Activated CD8-positive, alpha-beta memory T cell treated with anti-CD3 and anti-CD28 coated beads, Interleukin-2, amount 50 U/mL, for 24 hours (primary cell): ENCODE data around the gene TRIM29.

ENCODE experiments used
- DNase-seq: peaks from one replicate; pipeline ENCODE4 v3.0.0-alpha.2; 2020; ENCODE audit errors: extremely low read depth

Gene TRIM29

DNA sequence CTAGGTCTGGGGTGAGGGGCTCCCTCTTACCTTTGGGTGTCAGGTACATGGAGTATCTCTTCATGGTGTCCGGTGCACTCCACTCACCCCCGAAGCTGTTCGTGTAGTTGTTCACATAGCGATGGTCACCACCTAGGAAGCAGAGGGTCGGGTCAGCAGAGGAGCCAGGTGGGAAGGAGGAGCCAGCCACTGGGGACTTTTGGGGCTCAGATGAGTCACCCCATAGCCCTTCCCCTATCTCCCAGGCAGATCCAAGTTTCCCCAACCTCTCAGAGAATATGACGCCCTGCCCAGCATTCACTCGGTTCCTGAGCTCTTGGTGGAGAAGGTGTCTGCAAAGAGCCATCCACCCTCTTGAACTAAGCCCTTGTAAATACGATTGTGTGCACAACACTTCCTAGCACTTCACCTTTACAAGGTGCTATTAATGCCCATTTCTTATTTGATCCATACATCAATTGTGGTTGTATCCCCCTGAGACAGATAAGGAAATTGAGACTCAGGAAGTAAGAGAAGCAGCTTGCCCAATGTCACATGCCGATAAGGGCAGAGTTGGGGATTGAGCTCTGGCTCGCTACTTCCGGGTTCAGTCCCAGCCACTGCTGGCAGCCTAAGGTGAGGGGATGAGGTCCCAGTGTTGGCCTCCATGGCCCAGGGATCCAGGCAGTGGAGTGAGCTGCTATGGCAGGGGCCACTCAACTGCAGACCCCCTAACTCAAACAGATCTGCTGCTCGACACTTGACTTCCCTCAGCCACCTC lies 14.8 kb downstream of the TRIM29 start:
- no peak for DNase-seq

GRCh38 chr11:120121914-120122473 lies 15.9 kb downstream of the TRIM29 start:
- no peak for DNase-seq

GRCh38 chr11:120121336-120121735 lies 16.6 kb downstream of the TRIM29 start:
- DNase-seq = no peak

- DNase-seq = no peak
Measured at GRCh38 chr11:120120805-120121335, 17.0 kb downstream of the TRIM29 start.

DNA sequence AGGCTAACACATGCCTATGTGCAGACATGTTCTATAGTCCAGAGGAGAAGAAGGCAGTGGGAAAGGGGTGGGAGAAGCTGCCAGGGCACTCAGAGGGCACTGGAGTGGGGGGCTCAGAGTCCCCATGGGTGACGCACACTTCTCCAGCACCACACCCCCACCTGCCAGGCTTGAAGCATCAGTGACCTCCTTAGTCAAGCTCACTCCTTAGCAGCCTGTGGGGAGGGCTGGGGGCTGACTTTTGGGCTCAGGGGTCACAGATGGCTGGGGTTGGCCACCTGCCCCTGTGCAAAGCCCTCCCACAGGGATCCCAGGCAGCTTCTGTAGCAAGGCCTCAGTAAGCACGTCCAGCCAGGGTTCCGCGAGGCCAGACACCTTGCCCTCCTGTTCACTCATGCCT lies 18.8 kb downstream of the TRIM29 start:
- DNase-seq = no peak

DNA sequence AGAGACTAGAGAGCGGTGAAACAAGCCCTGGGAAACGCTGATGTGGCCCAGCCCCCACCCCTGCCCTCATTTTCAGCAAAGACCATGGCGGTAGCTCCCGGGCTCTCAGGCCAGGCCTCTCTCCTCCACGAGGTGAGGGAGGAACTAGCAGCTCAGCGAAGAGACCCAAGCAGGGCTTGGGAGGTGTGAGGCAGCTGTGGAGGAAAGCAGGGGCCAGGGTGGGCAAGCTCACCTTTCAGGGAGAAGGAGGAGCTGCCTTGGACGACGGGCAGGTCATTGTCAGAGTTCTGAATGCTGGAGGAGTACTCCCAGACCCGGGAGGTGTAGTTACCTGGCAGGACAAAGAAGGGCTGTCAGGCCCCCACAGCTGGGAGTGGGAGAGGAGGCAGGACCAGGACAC lies 19.9 kb downstream of the TRIM29 start:
- DNase-seq = no peak

- DNase-seq = no peak
Measured at GRCh38 chr11:120116966-120117365, 20.9 kb downstream of the TRIM29 start.

DNA sequence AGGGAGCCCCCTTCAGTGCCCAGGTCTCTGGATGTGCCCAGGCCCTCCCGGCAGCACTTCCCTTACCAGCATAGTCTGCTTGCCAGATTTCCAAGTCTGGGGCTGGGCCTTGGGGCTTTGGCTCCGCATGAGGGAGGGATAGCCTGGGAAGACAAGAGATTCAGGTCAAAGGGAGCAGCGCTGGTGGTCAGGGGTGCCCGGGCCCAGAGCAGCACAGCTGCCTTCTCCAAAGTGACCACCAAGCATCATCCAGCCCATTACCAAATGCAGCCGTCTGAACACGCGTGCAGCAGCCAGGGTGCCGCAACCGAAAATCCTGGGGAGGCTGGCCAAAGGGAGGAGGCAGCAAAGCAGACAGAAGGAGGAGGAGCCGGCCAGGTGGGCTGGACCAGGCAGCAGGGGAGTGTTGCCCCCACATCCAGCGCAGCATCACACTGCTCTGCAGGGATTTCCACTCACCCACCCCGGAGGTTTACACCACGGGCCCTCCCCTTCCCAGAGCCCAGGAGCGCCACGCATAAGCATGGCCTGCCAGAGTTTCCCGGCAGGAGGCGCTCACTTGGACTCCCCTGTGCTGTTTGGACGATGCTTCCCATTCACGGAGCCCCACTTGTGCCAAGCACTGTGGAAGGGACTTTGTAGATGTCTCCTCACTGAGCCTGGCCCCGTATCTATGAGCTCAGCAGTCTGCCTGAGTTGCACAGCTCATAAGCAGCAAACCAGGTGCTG lies 22.5 kb downstream of the TRIM29 start:
- DNase-seq = no peak

DNA sequence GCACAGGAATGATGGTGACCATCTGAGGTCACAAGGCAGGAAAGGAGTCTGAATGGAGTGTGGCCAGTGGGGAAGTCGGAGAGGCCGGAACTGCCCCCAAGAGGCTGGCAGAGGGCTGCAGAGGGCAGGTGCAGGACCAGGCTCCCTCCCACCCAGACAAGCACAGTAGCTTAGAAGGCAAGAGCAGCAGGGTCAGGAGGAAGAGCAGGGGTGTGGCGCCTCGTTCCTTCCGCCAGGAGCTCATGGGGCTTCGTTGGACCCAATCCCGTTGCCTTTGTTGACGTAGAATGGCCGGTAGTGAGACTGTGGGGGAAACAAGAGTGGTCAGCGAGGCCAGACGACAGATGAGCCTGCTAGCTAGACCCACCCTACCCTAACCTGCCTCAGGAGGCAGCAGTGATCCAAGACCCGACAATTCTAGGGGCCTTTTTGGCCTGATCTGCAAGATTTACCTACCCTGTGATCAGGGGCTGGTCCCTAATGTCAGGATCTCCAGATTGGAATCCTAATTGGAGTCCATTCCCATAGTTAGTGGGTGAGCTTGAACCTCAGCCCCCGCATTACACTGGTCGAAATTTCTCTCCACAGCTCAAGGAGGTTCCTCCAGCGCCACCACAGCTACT lies 25.6 kb downstream of the TRIM29 start:
- DNase-seq = no peak

GRCh38 chr11:120109531-120109930 lies 28.4 kb downstream of the TRIM29 start:
- no peak for DNase-seq

DNA sequence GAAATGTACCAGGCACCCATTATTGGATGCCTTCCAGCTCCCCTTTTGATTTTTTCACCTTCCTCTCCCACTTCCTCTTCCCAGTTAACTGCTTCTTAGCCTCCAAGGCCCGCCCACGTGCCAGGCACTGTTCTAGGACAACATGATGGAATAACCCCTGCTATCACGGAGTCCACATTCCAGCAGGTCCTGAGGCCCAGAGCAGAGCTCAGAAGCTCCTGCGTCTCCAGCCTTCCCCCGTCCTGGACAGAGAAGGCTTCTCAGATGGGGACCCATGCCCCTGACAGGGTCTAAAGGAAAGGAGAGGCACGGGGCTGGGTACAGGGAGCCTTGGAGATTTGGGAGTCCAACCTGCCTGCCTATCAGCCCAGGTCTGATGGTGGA lies 29.1 kb downstream of the TRIM29 start:
- DNase-seq = no peak

- DNase-seq = peak; percentile 26
Measured at GRCh38 chr11:120108154-120108784, 29.6 kb downstream of the TRIM29 start.

DNA sequence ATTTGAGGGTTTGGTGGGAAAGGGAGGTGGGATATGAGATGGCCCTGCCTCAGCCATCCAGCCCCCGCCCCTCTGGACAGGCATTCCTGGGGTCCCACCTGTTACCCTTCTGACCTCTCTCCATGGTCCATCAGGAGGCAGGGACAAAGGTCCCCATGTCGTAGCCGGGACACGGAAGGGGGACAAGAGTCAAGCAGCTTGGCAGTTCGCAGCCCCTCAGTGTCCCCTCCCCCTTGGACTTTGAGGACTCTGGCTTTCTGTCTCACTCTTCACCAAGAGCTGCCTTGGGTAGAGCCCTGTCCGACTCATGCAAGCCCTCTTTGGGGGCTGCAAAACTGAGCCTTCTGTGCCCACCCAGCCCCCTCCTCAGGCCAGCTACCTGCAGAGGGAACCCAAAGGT lies 30.2 kb downstream of the TRIM29 start:
- no peak for DNase-seq

DNA sequence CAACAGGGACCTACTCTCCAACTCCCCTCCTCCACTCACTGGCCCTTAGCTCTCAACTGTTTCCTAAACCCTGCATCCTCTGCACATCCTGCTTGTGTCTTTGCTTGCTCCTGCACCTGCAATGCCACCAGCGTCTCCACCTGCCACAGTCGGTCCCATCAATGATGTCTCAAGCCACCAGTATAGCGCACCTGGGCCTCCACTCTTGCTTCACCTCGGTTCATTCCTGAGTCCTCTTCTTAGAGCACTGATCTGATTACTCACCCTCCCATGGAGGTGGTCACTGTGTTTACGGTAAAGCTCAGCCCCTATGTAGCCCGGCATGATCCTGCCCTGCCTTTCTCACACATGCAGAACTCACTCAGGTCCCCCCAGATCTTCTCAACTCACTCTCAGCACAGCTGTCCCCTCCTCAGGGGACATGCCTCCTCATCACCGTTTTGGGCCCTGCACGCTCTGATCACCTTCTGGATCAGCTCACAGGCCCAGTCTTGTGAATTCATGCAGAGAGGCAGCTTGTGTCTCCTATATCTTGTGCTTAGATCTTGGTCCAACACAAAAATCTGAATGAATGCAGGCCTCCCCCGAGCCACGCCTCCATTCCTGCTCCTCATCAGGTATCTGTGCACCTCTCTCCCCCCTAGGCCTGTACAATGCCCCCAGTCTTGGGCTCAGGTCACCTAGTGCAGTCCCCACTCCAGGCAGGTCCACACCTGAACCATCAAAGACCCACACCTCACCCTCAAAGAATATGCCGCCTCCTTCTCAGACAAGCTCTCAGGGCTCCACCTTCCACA lies 31.4 kb downstream of the TRIM29 start:
- DNase-seq = no peak

DNA sequence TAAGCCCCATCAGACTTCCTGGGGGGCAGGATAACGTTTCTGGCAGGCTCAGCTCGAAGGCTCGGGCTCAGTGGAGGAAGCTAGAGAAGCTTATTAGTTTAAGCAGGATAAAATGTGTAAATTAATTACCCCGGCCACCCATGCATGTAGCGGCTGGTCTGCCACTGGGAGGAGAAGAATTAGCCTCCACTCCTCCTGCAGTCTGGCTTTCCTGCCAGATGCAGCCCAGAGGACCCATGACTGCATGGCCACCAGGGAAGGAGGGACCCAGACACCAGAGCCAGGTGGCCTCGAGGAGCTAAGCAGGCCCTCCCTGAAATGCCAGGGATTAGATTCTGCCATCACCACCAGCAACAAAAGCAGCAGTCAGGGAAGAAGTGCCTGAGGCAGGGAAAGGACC lies 32.3 kb downstream of the TRIM29 start:
- no peak for DNase-seq

GRCh38 chr11:120104041-120104565 lies 33.8 kb downstream of the TRIM29 start:
- DNase-seq = no peak

DNA sequence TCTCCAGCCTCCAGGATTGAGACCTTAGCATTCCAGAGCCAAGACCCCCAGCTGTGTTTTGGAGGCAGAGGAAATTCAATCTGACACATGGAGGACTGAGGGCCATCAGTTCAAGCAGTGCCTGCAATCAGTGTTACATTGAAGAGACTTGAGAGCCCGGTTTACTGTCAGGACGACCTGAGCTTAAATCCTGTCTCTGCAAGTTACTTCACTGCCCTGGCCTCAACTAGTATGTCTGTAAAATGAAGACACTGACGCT lies 35.1 kb downstream of the TRIM29 start:
- no peak for DNase-seq

GRCh38 chr11:120102050-120102863 lies 35.7 kb downstream of the TRIM29 start:
- no peak for DNase-seq

DNA sequence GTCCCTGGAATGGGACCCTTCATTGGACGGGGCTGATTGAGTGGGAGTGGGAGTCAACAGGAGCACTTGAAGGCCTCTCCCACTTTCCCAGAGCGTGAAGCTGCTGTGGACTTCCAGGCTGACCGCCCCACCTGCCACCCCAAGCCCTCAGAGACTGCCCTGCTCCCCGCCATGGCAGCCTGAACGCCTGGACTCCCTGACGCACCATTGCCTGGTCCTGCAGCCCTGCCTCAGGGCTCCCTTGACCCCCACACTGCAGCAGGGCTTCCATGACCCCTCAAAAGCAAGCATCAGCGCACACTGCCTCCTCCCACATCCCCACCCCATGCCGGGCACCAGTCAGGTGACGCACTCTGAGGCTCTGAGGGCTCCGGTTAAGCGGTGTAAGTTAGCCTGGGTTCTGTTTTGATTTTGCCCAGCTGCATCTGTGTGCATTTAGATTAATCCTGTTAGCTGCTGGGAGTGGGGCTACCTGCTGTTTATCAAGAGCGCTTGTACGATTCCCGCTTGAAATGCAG lies 39.4 kb downstream of the TRIM29 start:
- DNase-seq = no peak
